Measurements from ENCODE around the gene ASTN2. TPM values are rescaled to one million over a fixed set of nuclear protein-coding genes. Genes with fewer than 3 reads are reported as not detected.

The ASTN2 gene
- total RNA-seq, 1 donor from 2014 or later = 7.3 TPM

- Histone ChIP-seq H3K9ac (ENCODE audit: low read depth in 1 of 3, low read length in 3 of 3) (no peak overlapping the region), H3K27me3 (ENCODE audit: control insufficient read depth in 3 of 3, insufficient read depth in 3 of 3, low read length in 3 of 3) (no peaks in the 10 kb centered on the region), H3K27ac (ENCODE audit: low read depth, low read length) (no peak overlapping the region), H3K4me1 (ENCODE audit: control insufficient read depth in 3 of 3, insufficient read depth in 3 of 3, low read length in 3 of 3) (no peaks in the 10 kb centered on the region), H3K9me3 (ENCODE audit: control insufficient read depth in 3 of 3, low read length in 3 of 3) (no peaks in the 10 kb centered on the region), H3K36me3 (ENCODE audit: control insufficient read depth in 3 of 3, insufficient read depth in 3 of 3, low read length in 3 of 3) (no peaks in the 10 kb centered on the region), H3K4me3 (ENCODE audit: low read length in 3 of 3) (no peak overlapping the region)
These were observed 414.0 kb downstream of the ASTN2 start for GRCh38 chr9:117000834-117001233.

DNA sequence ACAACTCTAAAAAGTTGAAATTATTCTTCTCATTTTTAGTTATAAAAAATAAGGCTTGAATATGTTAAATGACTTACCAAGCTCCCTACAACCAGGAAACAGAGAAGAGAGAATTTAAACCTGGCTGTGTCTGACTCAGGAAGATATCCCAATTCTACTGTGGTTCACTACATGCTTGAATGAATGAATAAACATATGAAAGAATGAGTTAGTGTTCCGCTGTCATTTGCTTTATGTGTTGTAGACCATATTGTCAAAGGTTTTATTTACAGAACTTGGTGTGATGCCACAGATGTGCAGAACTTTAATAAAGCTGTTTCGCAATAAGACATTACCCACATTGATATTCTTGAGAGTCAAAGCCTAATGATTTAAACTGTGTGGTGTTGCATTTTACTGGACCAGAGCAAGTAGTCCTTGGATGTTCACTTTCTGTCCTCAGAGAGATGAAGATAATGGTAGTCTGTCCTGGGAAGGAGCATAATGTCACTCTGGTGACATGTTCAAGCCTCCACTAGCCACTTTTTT lies 414.6 kb downstream of the ASTN2 start:
- H3K9me3 ChIP-seq (ENCODE audit: control insufficient read depth in 3 of 3, low read length in 3 of 3) = no peaks in the 10 kb centered on the region
- H3K4me1 ChIP-seq (ENCODE audit: control insufficient read depth in 3 of 3, insufficient read depth in 3 of 3, low read length in 3 of 3) = no peaks in the 10 kb centered on the region
- H3K9ac ChIP-seq (ENCODE audit: low read depth in 1 of 3, low read length in 3 of 3) = no peak overlapping the region
- no peaks in the 10 kb centered on the region for H3K27me3 ChIP-seq (ENCODE audit: control insufficient read depth in 3 of 3, insufficient read depth in 3 of 3, low read length in 3 of 3)
- no peaks in the 10 kb centered on the region for H3K36me3 ChIP-seq (ENCODE audit: control insufficient read depth in 3 of 3, insufficient read depth in 3 of 3, low read length in 3 of 3)
- H3K27ac ChIP-seq (ENCODE audit: low read depth, low read length) = no peak overlapping the region
- no peak overlapping the region for H3K4me3 ChIP-seq (ENCODE audit: low read length in 3 of 3)

DNA sequence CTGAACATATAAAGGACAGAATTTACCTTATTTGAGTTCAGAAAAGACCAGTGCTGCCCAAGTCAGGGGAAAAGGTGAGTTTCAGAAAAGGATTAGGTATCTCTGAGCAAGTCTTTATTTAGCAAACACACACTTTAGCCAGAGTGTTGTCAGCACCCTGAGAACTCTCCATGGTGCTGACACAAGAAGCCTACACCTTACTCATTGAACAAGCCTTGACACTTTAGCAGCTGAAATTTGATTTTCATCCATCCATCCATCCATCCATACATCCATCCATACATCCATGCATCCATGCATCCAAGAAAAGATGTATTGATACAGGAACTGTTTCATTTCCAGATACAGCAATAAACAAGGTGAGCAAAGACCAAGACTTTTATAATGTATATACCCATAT lies 416.6 kb downstream of the ASTN2 start:
- H3K36me3 ChIP-seq (ENCODE audit: control insufficient read depth in 3 of 3, insufficient read depth in 3 of 3, low read length in 3 of 3) = no peaks in the 10 kb centered on the region
- no peak overlapping the region for H3K4me3 ChIP-seq (ENCODE audit: low read length in 3 of 3)
- no peak overlapping the region for H3K27ac ChIP-seq (ENCODE audit: low read depth, low read length)
- no peaks in the 10 kb centered on the region for H3K4me1 ChIP-seq (ENCODE audit: control insufficient read depth in 3 of 3, insufficient read depth in 3 of 3, low read length in 3 of 3)
- H3K9me3 ChIP-seq (ENCODE audit: control insufficient read depth in 3 of 3, low read length in 3 of 3) = no peaks in the 10 kb centered on the region
- H3K9ac ChIP-seq (ENCODE audit: low read depth in 1 of 3, low read length in 3 of 3) = no peak overlapping the region
- H3K27me3 ChIP-seq (ENCODE audit: control insufficient read depth in 3 of 3, insufficient read depth in 3 of 3, low read length in 3 of 3) = no peaks in the 10 kb centered on the region

- H3K27me3 ChIP-seq (ENCODE audit: control insufficient read depth in 3 of 3, insufficient read depth in 3 of 3, low read length in 3 of 3) = no peaks in the 10 kb centered on the region
- no peak overlapping the region for H3K9ac ChIP-seq (ENCODE audit: low read depth in 1 of 3, low read length in 3 of 3)
- no peak overlapping the region for H3K4me3 ChIP-seq (ENCODE audit: low read length in 3 of 3)
- no peaks in the 10 kb centered on the region for H3K4me1 ChIP-seq (ENCODE audit: control insufficient read depth in 3 of 3, insufficient read depth in 3 of 3, low read length in 3 of 3)
- H3K27ac ChIP-seq (ENCODE audit: low read depth, low read length) = no peak overlapping the region
- H3K9me3 ChIP-seq (ENCODE audit: control insufficient read depth in 3 of 3, low read length in 3 of 3) = no peaks in the 10 kb centered on the region
- H3K36me3 ChIP-seq (ENCODE audit: control insufficient read depth in 3 of 3, insufficient read depth in 3 of 3, low read length in 3 of 3) = no peaks in the 10 kb centered on the region
These were observed 422.0 kb downstream of the ASTN2 start for GRCh38 chr9:116992865-116993264.

GRCh38 chr9:116991051-116991450 lies 423.8 kb downstream of the ASTN2 start:
- no peak overlapping the region for H3K9ac ChIP-seq (ENCODE audit: low read depth in 1 of 3, low read length in 3 of 3)
- no peaks in the 10 kb centered on the region for H3K9me3 ChIP-seq (ENCODE audit: control insufficient read depth in 3 of 3, low read length in 3 of 3)
- no peaks in the 10 kb centered on the region for H3K4me1 ChIP-seq (ENCODE audit: control insufficient read depth in 3 of 3, insufficient read depth in 3 of 3, low read length in 3 of 3)
- no peak overlapping the region for H3K4me3 ChIP-seq (ENCODE audit: low read length in 3 of 3)
- no peaks in the 10 kb centered on the region for H3K27me3 ChIP-seq (ENCODE audit: control insufficient read depth in 3 of 3, insufficient read depth in 3 of 3, low read length in 3 of 3)
- no peaks in the 10 kb centered on the region for H3K36me3 ChIP-seq (ENCODE audit: control insufficient read depth in 3 of 3, insufficient read depth in 3 of 3, low read length in 3 of 3)
- no peak overlapping the region for H3K27ac ChIP-seq (ENCODE audit: low read depth, low read length)

DNA sequence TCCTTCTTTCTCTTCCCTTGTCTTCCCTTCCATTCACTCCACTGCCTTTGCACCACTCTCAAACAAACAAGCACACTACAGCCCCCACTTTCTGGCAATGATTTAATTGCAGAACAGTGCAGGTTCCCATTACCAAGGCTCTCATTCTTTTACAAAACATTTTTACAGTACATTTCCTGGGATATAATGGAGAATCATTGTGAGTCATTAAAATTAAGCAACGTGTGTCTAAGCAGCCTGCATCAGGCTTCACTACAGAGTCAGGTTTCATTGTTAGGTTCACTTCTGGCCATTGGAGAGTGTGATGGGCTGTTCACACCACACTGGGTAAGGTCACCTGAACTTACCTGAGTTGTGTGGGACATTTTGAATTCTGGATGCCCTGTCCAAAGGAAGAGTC lies 424.3 kb downstream of the ASTN2 start:
- Histone ChIP-seq H3K27ac (ENCODE audit: low read depth, low read length) (no peak overlapping the region), H3K9ac (ENCODE audit: low read depth in 1 of 3, low read length in 3 of 3) (no peak overlapping the region), H3K4me1 (ENCODE audit: control insufficient read depth in 3 of 3, insufficient read depth in 3 of 3, low read length in 3 of 3) (no peaks in the 10 kb centered on the region), H3K9me3 (ENCODE audit: control insufficient read depth in 3 of 3, low read length in 3 of 3) (no peaks in the 10 kb centered on the region), H3K4me3 (ENCODE audit: low read length in 3 of 3) (no peak overlapping the region), H3K36me3 (ENCODE audit: control insufficient read depth in 3 of 3, insufficient read depth in 3 of 3, low read length in 3 of 3) (no peaks in the 10 kb centered on the region), H3K27me3 (ENCODE audit: control insufficient read depth in 3 of 3, insufficient read depth in 3 of 3, low read length in 3 of 3) (no peaks in the 10 kb centered on the region)

DNA sequence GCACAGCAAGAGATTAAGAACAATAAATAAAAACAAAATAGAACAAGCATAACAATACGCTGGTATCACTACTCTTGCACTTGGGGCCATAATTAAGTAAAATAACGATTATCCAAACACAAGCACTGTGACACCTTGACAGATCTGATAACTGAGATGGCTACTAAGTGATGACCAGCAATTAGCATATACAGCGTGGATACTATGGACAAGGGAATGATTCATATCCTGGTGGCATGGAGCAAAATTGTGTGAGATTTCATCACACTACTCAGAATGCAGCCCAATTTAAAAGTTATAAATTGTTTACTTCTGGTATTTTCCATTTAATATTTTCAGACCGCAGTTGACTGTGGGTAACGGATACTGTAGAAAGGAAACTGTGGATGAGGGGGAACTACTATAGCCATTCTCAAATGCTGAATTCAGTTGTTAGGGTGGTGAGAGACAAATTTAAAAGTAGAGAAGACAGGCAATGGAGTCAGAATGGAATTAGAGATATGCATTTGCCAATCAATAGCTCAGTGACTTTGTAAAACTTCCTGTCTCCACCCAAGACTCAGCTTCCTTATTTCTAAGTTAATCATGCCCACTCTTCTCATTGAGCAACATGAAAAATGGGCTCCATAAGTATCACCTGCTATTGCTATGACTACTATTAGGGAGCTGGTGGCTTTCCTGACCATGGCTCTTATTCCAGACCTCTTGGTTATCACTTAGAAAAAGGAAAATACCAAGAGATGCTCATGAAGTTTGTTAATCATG lies 427.0 kb downstream of the ASTN2 start:
- Histone ChIP-seq H3K4me3 (ENCODE audit: low read length in 3 of 3) (no peak overlapping the region), H3K27me3 (ENCODE audit: control insufficient read depth in 3 of 3, insufficient read depth in 3 of 3, low read length in 3 of 3) (no peaks in the 10 kb centered on the region), H3K9ac (ENCODE audit: low read depth in 1 of 3, low read length in 3 of 3) (no peak overlapping the region), H3K9me3 (ENCODE audit: control insufficient read depth in 3 of 3, low read length in 3 of 3) (no peaks in the 10 kb centered on the region), H3K4me1 (ENCODE audit: control insufficient read depth in 3 of 3, insufficient read depth in 3 of 3, low read length in 3 of 3) (no peaks in the 10 kb centered on the region), H3K27ac (ENCODE audit: low read depth, low read length) (no peak overlapping the region), H3K36me3 (ENCODE audit: control insufficient read depth in 3 of 3, insufficient read depth in 3 of 3, low read length in 3 of 3) (no peaks in the 10 kb centered on the region)

DNA sequence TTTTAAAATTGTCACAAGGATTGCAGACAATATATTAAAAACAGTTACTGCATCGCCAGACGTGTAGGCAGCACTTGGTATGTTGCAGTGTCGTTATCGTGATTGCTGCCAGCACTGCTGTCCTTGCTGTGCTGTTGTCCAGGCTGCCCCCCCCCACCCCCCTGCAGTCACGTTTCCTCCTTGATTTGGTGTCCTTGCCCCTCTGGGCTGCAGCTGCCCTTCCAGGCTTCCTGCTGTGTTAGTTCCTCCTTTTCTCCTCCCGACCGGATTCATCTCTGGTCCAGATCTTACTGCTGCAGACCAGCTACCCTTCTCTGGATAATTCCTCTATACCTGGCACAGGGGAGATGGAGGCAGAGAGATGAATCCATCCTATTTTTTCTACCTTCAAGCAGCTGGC lies 428.8 kb downstream of the ASTN2 start:
- Histone ChIP-seq H3K27me3 (ENCODE audit: control insufficient read depth in 3 of 3, insufficient read depth in 3 of 3, low read length in 3 of 3) (no peaks in the 10 kb centered on the region), H3K9ac (ENCODE audit: low read depth in 1 of 3, low read length in 3 of 3) (no peak overlapping the region), H3K36me3 (ENCODE audit: control insufficient read depth in 3 of 3, insufficient read depth in 3 of 3, low read length in 3 of 3) (no peaks in the 10 kb centered on the region), H3K27ac (ENCODE audit: low read depth, low read length) (no peak overlapping the region), H3K4me1 (ENCODE audit: control insufficient read depth in 3 of 3, insufficient read depth in 3 of 3, low read length in 3 of 3) (no peaks in the 10 kb centered on the region), H3K9me3 (ENCODE audit: control insufficient read depth in 3 of 3, low read length in 3 of 3) (no peaks in the 10 kb centered on the region), H3K4me3 (ENCODE audit: low read length in 3 of 3) (no peak overlapping the region)

- H3K27ac ChIP-seq (ENCODE audit: low read depth, low read length) = no peak overlapping the region
- H3K27me3 ChIP-seq (ENCODE audit: control insufficient read depth in 3 of 3, insufficient read depth in 3 of 3, low read length in 3 of 3) = no peaks in the 10 kb centered on the region
- H3K4me3 ChIP-seq (ENCODE audit: low read length in 3 of 3) = no peak overlapping the region
- H3K9me3 ChIP-seq (ENCODE audit: control insufficient read depth in 3 of 3, low read length in 3 of 3) = no peaks in the 10 kb centered on the region
- no peaks in the 10 kb centered on the region for H3K36me3 ChIP-seq (ENCODE audit: control insufficient read depth in 3 of 3, insufficient read depth in 3 of 3, low read length in 3 of 3)
- no peaks in the 10 kb centered on the region for H3K4me1 ChIP-seq (ENCODE audit: control insufficient read depth in 3 of 3, insufficient read depth in 3 of 3, low read length in 3 of 3)
- H3K9ac ChIP-seq (ENCODE audit: low read depth in 1 of 3, low read length in 3 of 3) = no peak overlapping the region
These were observed 429.3 kb downstream of the ASTN2 start for GRCh38 chr9:116985596-116985995.

DNA sequence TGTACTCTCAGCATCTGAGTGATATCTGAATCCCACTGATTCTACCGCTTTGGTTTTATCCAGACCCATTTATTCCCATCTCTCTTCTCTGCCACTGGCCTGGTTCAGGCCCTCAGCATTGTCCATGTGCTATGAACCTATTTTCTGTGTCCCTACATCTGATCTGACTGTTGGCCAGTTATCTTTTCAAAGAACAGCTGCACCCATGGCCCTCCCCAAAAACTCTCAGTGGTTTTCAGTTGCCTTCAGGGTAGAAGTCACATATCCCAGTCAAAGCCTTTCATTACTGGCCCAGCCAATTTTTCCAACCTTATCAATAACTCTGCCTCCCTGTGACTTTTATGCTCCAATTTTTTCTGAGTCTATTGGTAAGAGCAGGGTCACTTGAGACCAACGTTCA lies 430.7 kb downstream of the ASTN2 start:
- H3K9ac ChIP-seq (ENCODE audit: low read depth in 1 of 3, low read length in 3 of 3) = no peak overlapping the region
- peaks cover 0 to 2% (median 0%) of the 10 kb centered on the region in 3 donors for H3K27me3 ChIP-seq (ENCODE audit: control insufficient read depth in 3 of 3, insufficient read depth in 3 of 3, low read length in 3 of 3)
- H3K36me3 ChIP-seq (ENCODE audit: control insufficient read depth in 3 of 3, insufficient read depth in 3 of 3, low read length in 3 of 3) = no peaks in the 10 kb centered on the region

More for the DNA sequence above, 430.7 kb downstream of the ASTN2 start:
- H3K4me1 ChIP-seq (ENCODE audit: control insufficient read depth in 3 of 3, insufficient read depth in 3 of 3, low read length in 3 of 3) = no peaks in the 10 kb centered on the region
- no peaks in the 10 kb centered on the region for H3K9me3 ChIP-seq (ENCODE audit: control insufficient read depth in 3 of 3, low read length in 3 of 3)
- H3K4me3 ChIP-seq (ENCODE audit: low read length in 3 of 3) = no peak overlapping the region
- no peak overlapping the region for H3K27ac ChIP-seq (ENCODE audit: low read depth, low read length)

Data from skeletal muscle tissue (tissue), 4 donors.